ENCODE measurements around the gene SZRD1.

Gene SZRD1

DNA sequence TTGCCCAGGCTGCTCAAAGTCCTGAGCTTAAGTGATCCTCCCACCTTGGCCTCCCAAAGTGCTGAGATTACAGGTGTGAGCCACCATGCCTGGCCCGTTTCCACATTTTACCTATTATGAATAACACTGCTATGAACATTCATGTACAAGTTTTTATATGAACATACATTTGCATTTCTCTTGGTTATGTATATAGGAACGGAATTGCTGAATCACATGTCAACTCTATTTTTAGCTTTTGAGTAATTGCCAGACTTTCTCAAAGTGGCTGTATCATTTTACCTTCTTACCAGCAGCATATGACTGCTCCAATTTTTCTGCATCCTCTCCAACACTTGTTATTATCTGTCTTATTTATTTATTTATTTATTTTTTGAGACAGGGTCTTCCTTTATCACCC is 67.5 kb downstream of the SZRD1 start:
- in situ Hi-C loops (cut with HindIII; ENCODE audit: low sequenced_read_pairs): loop anchor here (5.0 kb wide), 1 partner anchor 47 kb away; no protein-coding TSS in a partner anchor

- in situ Hi-C loops (cut with HindIII; ENCODE audit: low sequenced_read_pairs): no loop called here
These were observed 70.0 kb downstream of the SZRD1 start, which contains the start of gene SPATA21 for GRCh38 chr1:16436946-16437474. Gene SPATA21 (minus strand): TSS chr1:16437424. CDS start chr1:16431371, 6,053 bp downstream.

DNA sequence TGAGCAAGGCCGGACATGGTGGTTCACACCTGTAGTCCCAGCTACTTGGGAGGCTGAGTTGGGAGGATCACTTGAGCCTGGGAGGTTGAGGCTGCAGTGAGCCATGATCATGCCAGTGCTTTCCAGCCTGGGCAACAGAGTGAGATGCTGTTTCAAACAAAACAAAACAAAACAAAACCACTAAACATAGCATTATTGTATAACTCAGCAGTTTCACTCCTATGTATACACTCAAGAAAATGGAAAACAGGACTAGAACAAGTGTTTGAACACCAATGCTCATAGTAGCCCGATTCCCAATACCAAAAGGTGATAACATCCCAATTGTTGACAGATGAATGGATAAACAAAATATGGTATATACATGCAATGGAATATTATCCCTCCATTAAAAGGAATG is 71.5 kb downstream of the SZRD1 start:
- in situ Hi-C loops (cut with HindIII; ENCODE audit: low sequenced_read_pairs): no loop called here

DNA sequence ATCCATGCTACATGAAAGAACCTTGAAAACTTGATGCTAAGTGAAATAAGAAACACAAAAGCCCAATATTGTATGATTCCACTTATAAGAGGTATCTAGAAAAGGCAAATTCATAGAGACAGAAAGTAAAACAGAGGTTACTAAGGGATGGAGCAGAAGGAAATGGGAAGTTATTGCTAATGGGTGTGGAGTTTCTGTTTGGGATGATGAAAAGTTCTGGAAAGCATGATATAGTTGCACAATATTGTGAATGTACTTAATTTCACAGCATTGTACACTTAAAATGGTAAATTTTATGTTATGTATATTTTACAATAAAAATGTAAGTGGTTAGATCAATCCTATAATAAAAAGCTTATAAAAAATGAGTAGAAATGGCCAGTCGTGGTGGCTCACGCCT is 71.9 kb downstream of the SZRD1 start:
- in situ Hi-C loops (cut with HindIII; ENCODE audit: low sequenced_read_pairs): no loop called here

- in situ Hi-C loops (cut with HindIII; ENCODE audit: low sequenced_read_pairs): no loop called here
These were observed 73.1 kb downstream of the SZRD1 start for GRCh38 chr1:16440131-16440469.

GRCh38 chr1:16440470-16441281 is 73.6 kb downstream of the SZRD1 start, which contains the start of gene NECAP2:
Gene NECAP2 (plus strand): TSS chr1:16440724. CDS start chr1:16440762, 38 bp downstream.
- in situ Hi-C loops (cut with HindIII; ENCODE audit: low sequenced_read_pairs): no loop called here

GRCh38 chr1:16441282-16441665 is 74.2 kb downstream of the SZRD1 start:
- in situ Hi-C loops (cut with HindIII; ENCODE audit: low sequenced_read_pairs): no loop called here

GRCh38 chr1:16442265-16442664 is 75.2 kb downstream of the SZRD1 start:
- in situ Hi-C loops (cut with HindIII; ENCODE audit: low sequenced_read_pairs): no loop called here

GRCh38 chr1:16442941-16443340 is 75.9 kb downstream of the SZRD1 start:
- in situ Hi-C loops (cut with HindIII; ENCODE audit: low sequenced_read_pairs): no loop called here

GRCh38 chr1:16443975-16444770 is 77.1 kb downstream of the SZRD1 start:
- in situ Hi-C loops (cut with HindIII; ENCODE audit: low sequenced_read_pairs): no loop called here

GRCh38 chr1:16445052-16445451 is 78.0 kb downstream of the SZRD1 start:
- in situ Hi-C loops (cut with HindIII; ENCODE audit: low sequenced_read_pairs): no loop called here

GRCh38 chr1:16446116-16446515 is 79.1 kb downstream of the SZRD1 start:
- in situ Hi-C loops (cut with HindIII; ENCODE audit: low sequenced_read_pairs): no loop called here

DNA sequence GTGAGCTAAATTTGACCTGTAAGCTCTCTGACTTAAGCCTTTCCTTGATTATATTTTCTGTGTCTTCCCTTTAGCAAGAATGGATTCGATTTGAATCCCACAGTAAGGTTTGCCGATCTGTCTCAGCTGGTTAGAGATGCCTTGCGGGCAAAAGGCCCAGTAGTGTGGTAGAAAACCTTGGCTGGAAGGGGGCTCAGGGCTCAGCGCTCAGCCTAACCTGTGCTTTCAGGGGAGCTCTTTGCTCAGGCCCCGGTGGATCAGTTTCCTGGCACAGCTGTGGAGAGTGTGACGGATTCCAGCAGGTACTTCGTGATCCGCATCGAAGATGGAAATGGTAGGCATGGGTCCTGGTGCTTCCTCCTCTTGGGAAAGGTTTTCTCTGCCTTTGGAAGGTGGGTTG is 80.6 kb downstream of the SZRD1 start:
- in situ Hi-C loops (cut with HindIII; ENCODE audit: low sequenced_read_pairs): no loop called here

Data from DLD1 (cell line).